Measurements from ENCODE around the gene CERS1. TPM values are rescaled to one million over a fixed set of nuclear protein-coding genes. Genes with fewer than 3 reads are reported as not detected.

The CERS1 gene
- total RNA-seq, 1 donor from 2014 or later: 15.7 TPM

DNA sequence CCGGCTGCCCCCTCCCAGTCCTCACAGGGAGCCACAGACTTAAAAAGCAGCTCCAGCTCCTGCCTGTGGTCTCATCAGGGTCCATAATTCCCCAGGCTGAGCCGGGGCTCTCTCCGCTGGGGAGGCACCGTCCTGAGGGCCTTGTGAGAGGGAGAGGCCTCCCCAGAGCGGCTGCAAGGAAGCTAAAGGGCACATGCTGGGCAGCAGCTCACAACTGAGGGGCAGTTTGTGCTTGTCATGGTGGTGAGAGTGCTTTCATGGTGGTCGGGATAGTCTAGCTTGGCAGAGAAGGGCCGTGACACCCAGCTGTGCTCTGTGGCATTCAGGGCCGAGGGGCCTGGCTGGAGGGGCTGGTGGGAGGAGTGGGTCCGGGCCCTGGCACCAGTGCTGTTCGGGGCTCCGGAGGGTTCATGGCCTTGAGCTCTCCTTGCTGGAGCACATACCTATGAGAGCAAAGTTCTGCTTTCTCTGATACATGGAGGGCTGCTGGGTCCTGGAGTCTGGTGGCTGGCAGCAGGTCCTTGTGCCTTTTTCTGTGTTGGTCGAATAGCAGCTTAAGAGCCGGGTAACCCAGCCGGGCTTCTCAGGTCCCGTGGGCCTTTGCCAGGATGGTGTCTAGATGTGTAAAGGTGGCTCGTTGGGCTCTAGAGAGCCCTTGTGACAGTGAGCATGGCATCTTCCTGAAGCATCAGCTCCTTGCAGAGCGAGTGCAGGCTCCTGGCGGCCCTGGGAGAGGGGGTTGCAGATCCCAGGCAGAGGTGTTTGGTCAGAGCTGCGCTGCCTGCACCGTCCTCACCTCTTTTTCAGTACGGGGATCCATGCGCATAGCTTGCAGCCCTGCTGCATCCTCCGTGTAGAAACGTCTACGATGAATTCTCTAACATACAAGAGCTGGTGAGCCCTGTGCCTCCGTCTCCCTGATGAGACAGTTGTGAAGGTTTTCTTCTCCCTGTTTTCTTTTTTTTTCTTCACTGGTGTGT, 55.4 kb downstream of the CERS1 start:
- peaks cover 13% of the 10 kb centered on the region for H3K4me1 Mint-ChIP-seq (ENCODE audit: unreplicated experiment)
- TF ChIP-seq, protein P1, sequence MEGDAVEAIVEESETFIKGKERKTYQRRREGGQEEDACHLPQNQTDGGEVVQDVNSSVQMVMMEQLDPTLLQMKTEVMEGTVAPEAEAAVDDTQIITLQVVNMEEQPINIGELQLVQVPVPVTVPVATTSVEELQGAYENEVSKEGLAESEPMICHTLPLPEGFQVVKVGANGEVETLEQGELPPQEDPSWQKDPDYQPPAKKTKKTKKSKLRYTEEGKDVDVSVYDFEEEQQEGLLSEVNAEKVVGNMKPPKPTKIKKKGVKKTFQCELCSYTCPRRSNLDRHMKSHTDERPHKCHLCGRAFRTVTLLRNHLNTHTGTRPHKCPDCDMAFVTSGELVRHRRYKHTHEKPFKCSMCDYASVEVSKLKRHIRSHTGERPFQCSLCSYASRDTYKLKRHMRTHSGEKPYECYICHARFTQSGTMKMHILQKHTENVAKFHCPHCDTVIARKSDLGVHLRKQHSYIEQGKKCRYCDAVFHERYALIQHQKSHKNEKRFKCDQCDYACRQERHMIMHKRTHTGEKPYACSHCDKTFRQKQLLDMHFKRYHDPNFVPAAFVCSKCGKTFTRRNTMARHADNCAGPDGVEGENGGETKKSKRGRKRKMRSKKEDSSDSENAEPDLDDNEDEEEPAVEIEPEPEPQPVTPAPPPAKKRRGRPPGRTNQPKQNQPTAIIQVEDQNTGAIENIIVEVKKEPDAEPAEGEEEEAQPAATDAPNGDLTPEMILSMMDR (IDR thresholded peaks at IDR 0.05; ENCODE audit: unreplicated experiment): no peak

DNA sequence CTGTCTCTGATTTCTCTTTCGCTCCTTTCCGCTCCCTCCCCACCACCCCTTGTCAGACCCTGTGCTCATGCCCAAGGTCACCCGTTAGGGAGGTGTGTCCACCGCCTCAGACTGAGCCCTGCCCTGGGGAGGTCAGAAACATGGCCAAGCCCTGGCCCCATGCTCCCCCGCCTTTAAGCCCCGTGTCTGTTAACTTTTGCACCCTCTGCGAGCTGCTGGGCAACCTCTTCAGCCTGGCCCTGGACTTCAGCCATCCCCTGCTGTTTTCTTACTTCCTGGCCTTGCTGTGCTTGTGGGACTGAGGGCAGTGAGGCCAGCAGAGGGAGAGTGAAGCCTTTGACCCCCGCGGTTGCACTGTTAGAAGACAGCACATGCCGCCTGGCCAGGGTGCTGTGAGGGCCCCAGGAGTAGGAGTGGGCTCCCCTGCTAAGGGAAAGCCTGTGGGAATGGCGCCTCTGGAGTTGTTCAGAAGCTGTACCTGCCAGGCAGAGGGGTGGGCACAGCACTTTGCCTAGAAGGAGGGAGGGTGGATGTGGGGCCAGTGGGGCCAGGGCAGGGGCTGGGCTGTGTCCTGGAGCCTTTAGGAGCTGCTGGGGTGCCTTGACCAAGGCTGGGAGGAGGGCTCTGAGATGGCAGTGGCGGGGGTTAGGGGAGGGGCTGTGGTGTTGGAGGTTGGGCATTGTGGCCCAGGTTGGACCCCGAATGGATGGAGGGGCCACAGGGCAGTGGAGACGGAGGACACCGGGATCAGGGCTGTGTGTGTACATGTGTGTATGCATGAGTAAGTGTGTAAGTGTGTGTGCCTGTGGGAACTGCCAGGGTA, 56.3 kb downstream of the CERS1 start:
- H3K27me3 Mint-ChIP-seq (ENCODE audit: unreplicated experiment): peaks cover 4% of the 10 kb centered on the region
- no peak for DNase-seq (ENCODE audit: low spot score)
- TF ChIP-seq, protein P1 (IDR thresholded peaks at IDR 0.05; ENCODE audit: unreplicated experiment): no peak
- H3K4me3 Mint-ChIP-seq (ENCODE audit: unreplicated experiment): no peak overlapping the region
- no peak overlapping the region for H3K27ac Mint-ChIP-seq (ENCODE audit: unreplicated experiment)
- H3K4me1 Mint-ChIP-seq (ENCODE audit: unreplicated experiment): peaks cover 13% of the 10 kb centered on the region
- H3K9me3 Mint-ChIP-seq (ENCODE audit: unreplicated experiment): no peaks in the 10 kb centered on the region
- peaks cover 4% of the 10 kb centered on the region for H3K36me3 Mint-ChIP-seq (ENCODE audit: low read depth, unreplicated experiment)

More for the DNA sequence above, 55.4 kb downstream of the CERS1 start:
- Mint-ChIP-seq H3K27me3 (ENCODE audit: unreplicated experiment) (peaks cover 4% of the 10 kb centered on the region), H3K36me3 (ENCODE audit: low read depth, unreplicated experiment) (peaks cover 6% of the 10 kb centered on the region), H3K27ac (ENCODE audit: unreplicated experiment) (peak overlapping the region; percentile 27), H3K4me3 (ENCODE audit: unreplicated experiment) (no peak overlapping the region), H3K9me3 (ENCODE audit: unreplicated experiment) (no peaks in the 10 kb centered on the region)
- DNase-seq (ENCODE audit: low spot score): no peak

DNA sequence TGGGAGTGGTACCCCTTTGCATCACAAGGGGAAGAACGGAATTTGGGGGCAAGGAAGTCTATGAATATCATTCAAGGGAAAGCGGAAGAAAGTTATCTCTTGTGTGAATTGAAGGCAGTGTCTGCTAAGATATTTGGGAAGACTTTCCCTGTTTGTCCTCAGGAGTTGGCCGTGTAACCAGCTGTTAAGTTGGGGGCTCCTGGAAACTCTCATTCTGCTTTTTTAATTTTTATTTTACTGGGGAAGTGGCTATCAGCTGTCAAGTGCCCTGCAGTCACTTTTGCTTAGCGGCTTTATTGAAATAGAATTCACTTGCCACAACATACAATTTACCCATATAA, 61.3 kb downstream of the CERS1 start:
- H3K27ac Mint-ChIP-seq (ENCODE audit: unreplicated experiment): no peak overlapping the region
- TF ChIP-seq, protein P1 (IDR thresholded peaks at IDR 0.05; ENCODE audit: unreplicated experiment): no peak
- peaks cover 27% of the 10 kb centered on the region for H3K4me1 Mint-ChIP-seq (ENCODE audit: unreplicated experiment)
- no peak for DNase-seq (ENCODE audit: low spot score)
- peaks cover 2% of the 10 kb centered on the region for H3K27me3 Mint-ChIP-seq (ENCODE audit: unreplicated experiment)
- no peaks in the 10 kb centered on the region for H3K9me3 Mint-ChIP-seq (ENCODE audit: unreplicated experiment)
- H3K36me3 Mint-ChIP-seq (ENCODE audit: low read depth, unreplicated experiment): peaks cover 17% of the 10 kb centered on the region
- peak overlapping the region; percentile 98 for H3K4me3 Mint-ChIP-seq (ENCODE audit: unreplicated experiment)

DNA sequence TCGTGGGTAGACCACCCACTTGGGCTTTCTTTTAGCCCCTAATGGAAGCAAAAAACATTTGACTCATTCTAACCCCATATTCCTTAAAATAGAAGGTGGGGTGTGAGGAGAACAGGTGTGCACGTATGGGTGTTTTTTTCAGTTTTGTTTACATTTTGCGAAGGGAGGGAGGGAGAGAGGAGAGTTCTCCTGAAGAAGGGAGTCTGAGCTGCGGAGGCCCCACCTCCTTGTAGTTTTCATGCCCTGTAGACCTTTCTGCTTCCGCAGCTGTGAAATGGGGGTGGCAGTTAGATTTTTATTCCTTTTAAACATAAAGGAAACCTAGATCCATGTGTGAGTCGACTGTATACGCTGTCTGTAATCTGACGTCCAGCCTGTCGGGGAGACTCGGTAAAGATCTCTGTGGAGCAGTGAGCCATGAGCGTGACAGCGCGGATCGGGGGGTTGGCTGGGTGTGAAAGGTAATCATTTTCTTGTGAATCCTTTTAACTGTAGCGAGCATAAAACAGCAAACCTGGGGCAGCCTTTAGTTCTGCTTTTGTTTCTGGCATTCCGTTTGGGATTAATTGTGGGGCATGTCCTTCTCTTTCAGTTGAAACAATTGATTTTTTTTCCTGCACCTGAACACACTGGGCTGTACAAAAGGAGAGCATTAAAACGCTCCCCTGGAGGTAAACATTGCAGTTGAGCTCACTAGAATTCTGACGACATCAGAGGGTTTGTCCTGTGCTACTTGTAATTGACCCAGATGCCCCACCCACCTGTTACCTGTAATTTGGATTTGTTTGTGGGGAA, 61.9 kb downstream of the CERS1 start:
- TF ChIP-seq, protein P1 (IDR thresholded peaks at IDR 0.05; ENCODE audit: unreplicated experiment): no peak
- Mint-ChIP-seq H3K9me3 (ENCODE audit: unreplicated experiment) (no peaks in the 10 kb centered on the region), H3K4me1 (ENCODE audit: unreplicated experiment) (peaks cover 27% of the 10 kb centered on the region), H3K27me3 (ENCODE audit: unreplicated experiment) (peaks cover 2% of the 10 kb centered on the region), H3K4me3 (ENCODE audit: unreplicated experiment) (peak overlapping the region; percentile 98), H3K27ac (ENCODE audit: unreplicated experiment) (no peak overlapping the region), H3K36me3 (ENCODE audit: low read depth, unreplicated experiment) (peaks cover 17% of the 10 kb centered on the region)
- no peak for DNase-seq (ENCODE audit: low spot score)

Measured in endothelial cell (in vitro differentiated cells).